ENCODE results near the gene OR1E2.

DNA sequence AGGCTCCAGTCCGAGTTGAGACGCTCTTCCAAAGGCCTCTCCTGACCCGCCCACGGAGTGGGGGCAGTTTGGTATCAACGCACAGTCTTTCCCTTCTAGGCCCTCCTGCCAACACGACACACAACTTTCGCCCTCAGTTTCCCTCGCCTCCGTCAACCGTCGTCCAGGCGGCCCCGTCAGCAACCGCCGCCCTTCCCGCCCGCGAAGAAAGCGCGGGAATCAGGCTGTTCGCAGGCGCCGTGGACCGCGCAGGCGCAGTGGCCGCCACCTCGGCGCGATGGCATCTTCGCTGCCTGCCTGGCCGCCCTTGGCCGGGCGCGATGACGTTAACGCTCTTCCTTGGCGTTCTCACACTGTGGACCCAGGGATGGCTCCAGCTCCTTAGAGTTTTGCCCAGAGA, 38.0 kb upstream of the OR1E2 start, which contains the start of gene SPATA22:
- TF ChIP-seq, protein P1, sequence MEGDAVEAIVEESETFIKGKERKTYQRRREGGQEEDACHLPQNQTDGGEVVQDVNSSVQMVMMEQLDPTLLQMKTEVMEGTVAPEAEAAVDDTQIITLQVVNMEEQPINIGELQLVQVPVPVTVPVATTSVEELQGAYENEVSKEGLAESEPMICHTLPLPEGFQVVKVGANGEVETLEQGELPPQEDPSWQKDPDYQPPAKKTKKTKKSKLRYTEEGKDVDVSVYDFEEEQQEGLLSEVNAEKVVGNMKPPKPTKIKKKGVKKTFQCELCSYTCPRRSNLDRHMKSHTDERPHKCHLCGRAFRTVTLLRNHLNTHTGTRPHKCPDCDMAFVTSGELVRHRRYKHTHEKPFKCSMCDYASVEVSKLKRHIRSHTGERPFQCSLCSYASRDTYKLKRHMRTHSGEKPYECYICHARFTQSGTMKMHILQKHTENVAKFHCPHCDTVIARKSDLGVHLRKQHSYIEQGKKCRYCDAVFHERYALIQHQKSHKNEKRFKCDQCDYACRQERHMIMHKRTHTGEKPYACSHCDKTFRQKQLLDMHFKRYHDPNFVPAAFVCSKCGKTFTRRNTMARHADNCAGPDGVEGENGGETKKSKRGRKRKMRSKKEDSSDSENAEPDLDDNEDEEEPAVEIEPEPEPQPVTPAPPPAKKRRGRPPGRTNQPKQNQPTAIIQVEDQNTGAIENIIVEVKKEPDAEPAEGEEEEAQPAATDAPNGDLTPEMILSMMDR (IDR thresholded peaks at IDR 0.05): no peak
- TF ChIP-seq POLR2A (IDR thresholded peaks at IDR 0.05) (no peak), EP300 (IDR thresholded peaks at IDR 0.05; ENCODE audit: low read depth) (no peak)

Data from transverse colon (tissue), 3 donors.